Upper lobe of left lung (tissue), 6 donors: Measurements from ENCODE around the gene OFD1. TPM values are rescaled to one million over a fixed set of nuclear protein-coding genes. Genes with fewer than 3 reads are reported as not detected.

Experiments
- ATAC-seq, 2 donors: fragments of 200-7000 bp; cut with Tn5 transposase; one replicate each; pipeline ENCODE4 v1.9.1; 2022; ENCODE audit warnings: mild to moderate bottlenecking in 2 of 2, moderate library complexity in 2 of 2; ENCODE audit not compliant: low FRiP score in 2 of 2
- DNase-seq, 2 donors: peaks; one replicate each; pipeline ENCODE4 v3.0.0-alpha.2; 2019 to 2020
- H3K27ac ChIP-seq, 4 donors: fragments of 200-600 bp; sonication (generic); one replicate each; pipeline ENCODE4 v1.5.1; 2016 to 2019
- H3K27me3 ChIP-seq, 4 donors: fragments of 200-600 bp; sonication (generic); one replicate each; pipeline ENCODE4 v1.5.1; 2017 to 2019
- H3K36me3 ChIP-seq, 4 donors: fragments of 200-600 bp; sonication (generic); one replicate each; pipeline ENCODE4 v1.5.1; 2016 to 2019
- H3K4me1 ChIP-seq, 4 donors: fragments of 200-600 bp; sonication (generic); one replicate each; pipeline ENCODE4 v1.5.1; 2018 to 2019
- H3K4me3 ChIP-seq, 4 donors: fragments of 200-600 bp; sonication (generic); one replicate each; pipeline ENCODE4 v1.5.1; 2017 to 2019; ENCODE audit warnings: mild to moderate bottlenecking in 2 of 4, moderate library complexity in 1 of 4
- H3K9me3 ChIP-seq, 4 donors: fragments of 200-600 bp; sonication (generic); one replicate each; pipeline ENCODE4 v1.5.1; 2018 to 2019
- EP300 ChIP-seq, 4 donors: sonication (generic); formaldehyde crosslinking; IDR thresholded peaks; one replicate each; pipeline ENCODE4 v1.5.1; 2017; ENCODE audit warnings: antibody characterized with exemption in 4 of 4, control low read depth in 2 of 4
- POLR2A ChIP-seq, 4 donors: fragments of 450-650 bp; IDR thresholded peaks; one replicate each; pipeline ENCODE4 v1.5.1; 2016 to 2017; ENCODE audit warnings: antibody characterized with exemption in 4 of 4, mild to moderate bottlenecking in 2 of 4
- POLR2AphosphoS5 ChIP-seq, 2 donors: sonication (generic); formaldehyde crosslinking; IDR thresholded peaks; one replicate each; pipeline ENCODE4 v1.5.1; 2017; ENCODE audit warnings: antibody characterized with exemption in 2 of 2
- WGBS, 2 donors: methylation state at CpG; one replicate each; pipeline ENCODE4 v1.1.5; 2017 to 2018; 5-methylcytosine and 5-hydroxymethylcytosine counted together
- total RNA-seq, 6 donors: library from RNA; depleted of rRNA in 4 of 6; stranded (reverse); fragments of >200 nt in 4 of 6; gene quantifications; one replicate each; pipeline versions ENCODE4 v1.1.0 to v1.2.1, GENCODE V29; 2016 to 2021
- TF ChIP-seq, protein P1 (sequence below), 6 experiments: fragments of 450-650 bp in 4 of 6; fragments of 200-600 bp in 2 of 6; sonication (generic) in 2 of 6; IDR thresholded peaks; one replicate each; pipeline ENCODE4 v1.5.1; 2016 to 2019; ENCODE audit warnings: antibody characterized with exemption in 6 of 6
- donor health status: DM: no; HTN: no; CAD: no; lungs with moderate emphysema.
- donor health status: DM: no; HTN: yes; CAD: no; lungs with severe emphysema.

OFD1 gene
- total RNA-seq, 6 donors from 2014 or later, result 19.2 to 98.5 (median 37.0) TPM

DNA sequence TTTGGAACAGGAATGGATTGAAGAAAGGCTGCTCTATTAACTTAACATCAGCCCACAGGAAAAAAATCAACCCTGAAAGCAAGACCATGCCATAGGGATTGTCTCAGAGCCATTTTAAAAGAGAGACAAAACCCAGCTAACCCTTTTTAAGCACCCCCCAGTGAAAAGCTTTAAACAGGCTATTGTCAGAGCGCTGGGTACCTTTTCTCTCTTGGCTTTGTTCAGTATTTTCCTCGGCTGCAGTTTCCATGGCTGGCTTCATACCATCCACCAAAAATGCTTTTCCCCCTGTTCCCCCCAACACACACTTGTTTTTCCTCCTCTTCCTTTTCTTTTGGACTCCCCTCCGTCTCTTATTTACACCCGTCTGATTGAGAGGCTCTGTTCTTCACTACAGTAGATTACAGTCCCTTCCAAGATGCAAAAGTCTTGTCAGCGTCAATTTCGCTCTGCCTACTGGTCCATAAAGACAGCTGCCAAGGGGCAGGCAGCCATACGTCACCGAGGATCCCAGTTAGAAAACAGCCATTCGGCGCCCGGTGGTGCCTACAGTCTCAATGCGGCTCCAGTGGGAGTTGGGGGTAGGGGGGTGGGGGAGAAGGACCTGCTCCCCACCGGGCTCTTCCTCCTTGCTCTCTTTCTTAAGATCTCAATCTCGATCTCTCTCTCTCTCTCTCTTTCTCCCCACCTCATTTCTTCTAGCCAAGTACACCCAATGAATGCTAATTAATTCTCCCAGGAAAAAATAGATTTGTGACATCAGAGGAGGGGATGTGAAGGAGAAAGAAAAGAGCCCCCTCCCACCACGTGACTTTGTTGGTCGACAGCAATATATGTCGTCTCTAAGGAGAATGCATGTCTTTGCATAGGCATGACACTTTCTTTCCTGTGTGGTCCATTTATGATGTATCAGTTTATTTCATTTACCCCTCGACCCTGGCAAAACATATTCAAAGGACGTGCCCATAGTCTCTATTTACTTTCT, 82.4 kb downstream of the OFD1 start, which contains the start of gene GPM6B:
Gene GPM6B (minus strand): TSS at position 451 of the 985 bp plus-strand sequence. CDS start 189 bp downstream, at position 262.
- Histone ChIP-seq H3K4me3 (no peak within 1 kb of the TSS), H3K27ac (no peak within 1 kb of the TSS), H3K36me3 (no peaks in the 10 kb centered on the region), H3K4me1 (no peaks in the 10 kb centered on the region), H3K9me3 (no peaks in the 10 kb centered on the region), H3K27me3 (no peaks in the 10 kb centered on the region)
- 33 to 56% methylated on average over 14 to 19 of the region's 19 CpGs for whole genome bisulfite sequencing, 2 donors
- ATAC-seq (no peak), DNase-seq (no peak)
- TF ChIP-seq, protein P1, sequence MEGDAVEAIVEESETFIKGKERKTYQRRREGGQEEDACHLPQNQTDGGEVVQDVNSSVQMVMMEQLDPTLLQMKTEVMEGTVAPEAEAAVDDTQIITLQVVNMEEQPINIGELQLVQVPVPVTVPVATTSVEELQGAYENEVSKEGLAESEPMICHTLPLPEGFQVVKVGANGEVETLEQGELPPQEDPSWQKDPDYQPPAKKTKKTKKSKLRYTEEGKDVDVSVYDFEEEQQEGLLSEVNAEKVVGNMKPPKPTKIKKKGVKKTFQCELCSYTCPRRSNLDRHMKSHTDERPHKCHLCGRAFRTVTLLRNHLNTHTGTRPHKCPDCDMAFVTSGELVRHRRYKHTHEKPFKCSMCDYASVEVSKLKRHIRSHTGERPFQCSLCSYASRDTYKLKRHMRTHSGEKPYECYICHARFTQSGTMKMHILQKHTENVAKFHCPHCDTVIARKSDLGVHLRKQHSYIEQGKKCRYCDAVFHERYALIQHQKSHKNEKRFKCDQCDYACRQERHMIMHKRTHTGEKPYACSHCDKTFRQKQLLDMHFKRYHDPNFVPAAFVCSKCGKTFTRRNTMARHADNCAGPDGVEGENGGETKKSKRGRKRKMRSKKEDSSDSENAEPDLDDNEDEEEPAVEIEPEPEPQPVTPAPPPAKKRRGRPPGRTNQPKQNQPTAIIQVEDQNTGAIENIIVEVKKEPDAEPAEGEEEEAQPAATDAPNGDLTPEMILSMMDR (IDR thresholded peaks at IDR 0.05), result no peak
- TF ChIP-seq EP300 (IDR thresholded peaks at IDR 0.05), result no peak
- TF ChIP-seq POLR2AphosphoS5 (IDR thresholded peaks at IDR 0.05), result no peak
- TF ChIP-seq POLR2A (IDR thresholded peaks at IDR 0.05), result no peak

Other genes with a start within 250 kb of the OFD1 start
- gene EGFL6, start 165.1 kb upstream of the OFD1 start, total RNA-seq, result 1 to 10 TPM; 2.1 to 9.9 (median 6.8) TPM
- gene TCEANC, start 81.6 kb upstream of the OFD1 start, total RNA-seq, result 1 to 10 TPM; 2.4 to 8.9 (median 4.1) TPM
- gene RAB9A, start 45.6 kb upstream of the OFD1 start, total RNA-seq, result 10 to 100 TPM; 12.6 to 38.4 (median 29.1) TPM
- gene TRAPPC2, start 128 bp upstream of the OFD1 start, total RNA-seq, result 10 to 100 TPM in 4 of 6 donors, 1 to 10 TPM in 2; 6.3 to 18.0 (median 12.7) TPM
- gene GPM6B, start 82.3 kb downstream of the OFD1 start, total RNA-seq, result 10 to 100 TPM in 5 of 6 donors, 1 to 10 TPM in 1; 5.2 to 29.6 (median 21.8) TPM